Motor neuron (in vitro differentiated cells): Measurements from ENCODE around the gene UBE3C. TPM values are rescaled to one million over a fixed set of nuclear protein-coding genes. Genes with fewer than 3 reads are reported as not detected.
A peak's percentile ranks its signal among the peaks of the same experiment; 100 is the strongest.
"Not testable (repeated sequence)": the region's sequence is repeated elsewhere in the genome, so short reads cannot be mapped to it uniquely, and the experiment has no call there.

Experiments used
- ATAC-seq, 8 experiments: fragments of 200-7000 bp; cut with Tn5 transposase; replicated peaks in 6 of 8; 2 replicates each; pipeline ENCODE4 v1.8.0; 2021; ENCODE audit warnings: mild to moderate bottlenecking in 8 of 8, moderate library complexity in 8 of 8
- H3K27ac ChIP-seq, 2 donors: fragments of 250-450 bp; sonication (Bioruptor Pico); 2 replicates each; pipeline ENCODE4 v1.9.0; 2021; ENCODE audit warnings: antibody characterized with exemption in 2 of 2, mild to moderate bottlenecking in 2 of 2, moderate library complexity in 1 of 2
- H3K4me1 ChIP-seq, 2 donors: fragments of 250-450 bp; sonication (Bioruptor Pico); replicated peaks in 1 of 2; 2 replicates each; pipeline ENCODE4 v1.6.1; 2021; ENCODE audit warnings: antibody characterized with exemption in 2 of 2, mild to moderate bottlenecking in 2 of 2, moderate library complexity in 1 of 2
- H3K4me3 ChIP-seq, 5 donors: fragments of 250-450 bp; sonication (Bioruptor Pico); 2 replicates each; pipeline ENCODE4 v1.9.0; 2021; ENCODE audit warnings: antibody characterized with exemption in 5 of 5, mild to moderate bottlenecking in 5 of 5, moderate library complexity in 4 of 5
- WGBS, 10 experiments: fragments of 450-650 bp; shearing (Covaris generic); methylation state at CpG; one replicate each; pipeline ENCODE4 v1.0.0; 2022; 5-methylcytosine and 5-hydroxymethylcytosine counted together
- in situ Hi-C, 9 experiments: fragments of 400-800 bp; cut with MboI; loops; one replicate each; pipeline ENCODE4 v1.15.0; 2021; ENCODE audit warnings: low sequenced_read_pairs in 9 of 9, low pct_unique_long_range_greater_than_20kb in 2 of 9; ENCODE audit not compliant: unreplicated experiment in 9 of 9
- total RNA-seq, 8 experiments: library from RNA; unstranded; fragments of 300-600 nt; gene quantifications; 2 replicates each; pipeline versions ENCODE4 v1.2.3 to v1.2.4, GENCODE V29; 2022

The UBE3C gene
- total RNA-seq, result 100 to 1,000 TPM in 1 of 8 experiments, 10 to 100 TPM in 7; 21.8 to 111 (median 34.1) TPM

DNA sequence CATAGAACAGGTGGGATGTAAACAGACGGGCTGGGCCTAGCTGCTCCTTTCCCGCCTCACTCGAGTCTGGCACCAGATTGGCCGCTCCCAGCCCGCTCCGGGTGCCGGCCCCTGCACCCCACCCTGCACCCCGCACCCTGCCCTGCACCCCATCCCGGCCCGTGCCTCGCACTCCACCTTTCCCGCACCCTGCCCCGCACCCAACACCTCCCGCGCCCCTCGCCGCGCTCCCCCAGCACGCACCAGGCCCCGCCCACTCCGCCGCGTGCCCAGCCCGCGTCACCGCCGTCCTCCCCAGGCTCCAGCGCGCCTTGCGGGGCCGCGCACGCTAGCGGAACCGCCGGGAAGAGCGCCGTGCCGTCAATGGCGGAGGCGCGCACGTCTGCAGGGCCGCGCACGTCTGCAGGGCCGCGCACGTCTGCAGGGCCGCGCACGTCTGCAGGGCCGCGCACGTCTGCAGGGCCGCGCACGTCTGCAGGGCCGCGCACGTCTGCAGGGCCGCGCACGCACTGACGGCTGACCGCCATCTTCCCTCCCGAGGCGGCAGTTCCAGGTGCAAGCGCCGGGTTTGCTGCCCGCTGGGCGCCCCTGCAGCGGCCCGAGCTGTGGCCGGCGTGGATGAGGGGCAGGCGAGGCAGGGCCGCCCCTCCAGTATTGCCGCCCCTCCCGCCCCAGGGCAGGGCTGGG, at the start of gene UBE3C:
Gene UBE3C, plus strand, starts transcription at position 503 of the 687 bp plus-strand sequence. CDS start 347 bp downstream, outside the sequence.
- in situ Hi-C loops, result loop anchor here in 2 of 9 experiments (25.0 kb wide), 2 partner anchors 101 to 176 kb away; no protein-coding TSS in a partner anchor
- ATAC-seq, result peak; percentile 82 to 91 (median 88)
- peak within 1 kb of the TSS; percentile 91 to 97 for H3K27ac ChIP-seq
- WGBS, 10 experiments, result no CpG with 5 or more reads among the region's 80 CpGs
- H3K4me1 ChIP-seq, result peaks cover 6 to 19% of the 10 kb centered on the region in 2 donors
- peak within 1 kb of the TSS; percentile 64 to 96 (median 70) for H3K4me3 ChIP-seq

DNA sequence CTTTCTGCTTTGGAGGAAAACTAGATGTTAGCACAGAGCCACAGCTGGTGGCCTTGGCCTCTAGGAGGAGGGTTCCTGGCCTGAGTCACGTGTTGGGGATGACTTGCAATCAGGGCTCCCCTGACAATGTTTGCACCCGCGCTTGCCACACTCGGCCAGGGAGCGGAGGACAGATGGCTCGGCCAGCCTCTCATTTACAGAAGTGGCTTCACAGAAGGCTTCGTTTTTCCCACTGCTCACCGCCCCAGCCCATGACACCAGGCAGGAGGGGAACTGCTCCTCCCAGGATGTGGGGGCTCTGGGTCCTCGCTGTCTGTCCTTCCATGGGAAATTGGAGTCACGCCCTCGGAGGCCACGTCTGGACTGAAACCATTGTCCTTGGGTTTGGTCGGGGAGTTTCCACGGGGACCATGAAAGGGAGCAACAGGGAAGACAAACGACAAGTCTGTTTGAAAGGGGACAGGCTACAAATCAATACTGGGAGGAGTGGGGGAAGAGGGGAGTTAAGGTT, 49.6 kb upstream of the UBE3C start:
- ATAC-seq, result peak in 5 of 8 experiments; percentile 88 to 94 (median 91)
- no peak overlapping the region for H3K4me3 ChIP-seq
- 0 to 30% (median 8%) methylated on average over 1 to 9 of the region's 15 CpGs; no CpG with 5 or more reads in 2 of the 10 experiments for WGBS, 10 experiments
- peak overlapping the region; percentile 14 to 39 for H3K27ac ChIP-seq
- in situ Hi-C loops, result no loop called here
- peaks cover 11 to 16% of the 10 kb centered on the region in 2 donors for H3K4me1 ChIP-seq

DNA sequence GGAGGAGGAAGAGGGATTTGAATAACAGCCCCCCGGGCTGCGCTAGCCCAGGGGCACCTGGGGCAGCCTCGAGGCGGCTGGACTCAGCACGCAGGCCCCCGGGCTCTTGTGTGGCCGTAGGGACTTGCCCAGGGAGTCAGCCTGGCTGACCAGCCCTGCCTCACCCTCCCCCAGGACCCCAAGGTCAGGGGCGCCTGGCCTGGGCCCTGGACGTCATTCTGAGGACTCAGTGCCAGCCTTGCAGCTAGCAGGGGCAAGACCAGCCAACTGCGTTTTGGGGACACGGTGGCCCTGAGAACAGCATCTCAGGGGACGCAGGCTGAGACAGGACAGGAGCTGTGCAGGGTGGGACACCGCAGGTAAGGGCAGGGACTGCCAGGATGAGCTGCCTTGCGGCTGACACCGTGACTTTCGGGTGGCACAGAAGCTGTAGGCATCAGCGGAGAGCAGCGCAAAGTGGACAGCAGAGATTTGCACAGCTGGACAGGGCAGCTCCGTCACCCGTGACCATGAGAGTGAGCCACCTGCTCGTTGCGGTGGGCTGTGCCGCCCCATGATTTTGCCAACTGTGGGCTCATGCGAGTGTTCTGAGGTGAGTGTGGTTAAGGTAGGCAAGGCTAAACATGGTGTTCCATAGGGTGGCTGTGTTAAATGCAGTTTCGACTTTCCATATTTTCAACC, 48.1 kb upstream of the UBE3C start:
- Histone ChIP-seq H3K4me1 (peaks cover 11 to 16% of the 10 kb centered on the region in 2 donors), H3K27ac (no peak overlapping the region), H3K4me3 (no peak overlapping the region)
- in situ Hi-C loops, result no loop called here
- 40 to 100% (median 74%) methylated on average over 1 to 10 of the region's 25 CpGs; no CpG with 5 or more reads in 2 of the 10 experiments for WGBS, 10 experiments
- no peak for ATAC-seq

DNA sequence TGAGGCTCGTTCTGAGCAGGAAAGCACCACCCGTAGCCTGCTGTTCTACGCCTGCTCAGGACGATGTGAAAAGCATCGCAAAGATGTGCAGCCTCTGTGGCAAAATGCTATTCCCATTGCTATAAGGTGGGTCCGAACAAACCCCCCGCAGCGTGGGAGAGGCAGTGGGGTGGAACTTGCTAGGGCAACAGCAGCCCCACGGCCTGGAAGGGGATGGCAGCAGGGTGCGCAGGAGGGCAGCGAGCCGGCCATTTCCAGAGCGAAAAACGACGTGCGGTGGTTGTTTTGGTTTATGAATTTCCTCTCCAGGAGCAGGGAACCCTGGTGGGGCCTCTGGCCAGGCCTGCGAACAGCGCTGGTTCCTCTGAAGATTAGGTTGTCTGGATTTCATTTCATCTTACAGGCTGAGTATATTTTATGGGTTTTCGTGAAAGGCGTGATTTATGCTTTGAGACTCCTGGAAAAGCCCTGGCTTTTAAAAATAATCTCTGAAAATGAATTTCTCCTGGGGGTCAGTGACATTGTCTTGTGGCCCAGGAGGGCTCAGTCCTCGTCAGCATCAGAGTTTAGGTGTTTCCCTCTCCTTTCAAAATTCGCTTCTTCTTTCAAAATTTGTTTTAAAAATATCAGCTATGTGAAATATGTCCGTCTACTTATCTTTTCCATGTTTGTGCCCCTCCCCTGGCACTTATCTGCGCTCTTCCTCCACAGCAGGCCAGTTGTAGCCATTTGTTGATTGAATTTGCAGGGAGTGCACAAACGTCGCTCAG, 42.3 kb upstream of the UBE3C start:
- ATAC-seq, result peak; percentile 39 to 83 (median 50)
- 3 to 94% (median 60%) methylated on average over 1 to 17 of the region's 26 CpGs; no CpG with 5 or more reads in 1 of the 10 experiments for WGBS, 10 experiments
- no peak overlapping the region for H3K4me3 ChIP-seq
- in situ Hi-C loops, result no loop called here
- H3K4me1 ChIP-seq, result peaks cover 0 to 12% of the 10 kb centered on the region in 2 donors
- H3K27ac ChIP-seq, result peak overlapping the region in 1 of 2 donors; percentile 80

DNA sequence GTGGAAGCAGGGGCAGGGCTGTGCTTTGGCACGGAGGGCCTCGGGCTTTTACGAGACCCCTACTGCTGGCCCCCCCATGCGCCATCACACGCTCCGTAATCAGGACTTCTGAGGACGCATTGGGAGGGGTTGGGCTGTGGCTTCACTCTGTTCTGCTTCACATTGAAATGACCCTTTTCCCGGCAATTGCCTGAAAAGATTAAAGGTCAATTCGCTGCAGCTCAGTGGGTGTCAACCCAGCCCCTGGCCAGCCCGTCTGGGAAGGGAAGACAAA, 41.7 kb upstream of the UBE3C start:
- H3K4me3 ChIP-seq, result no peak overlapping the region
- no peak overlapping the region for H3K27ac ChIP-seq
- peak in 2 of 8 experiments; percentile 22 to 46 for ATAC-seq
- 0 to 43% (median 21%) methylated on average over 1 to 7 of the region's 10 CpGs; no CpG with 5 or more reads in 4 of the 10 experiments for WGBS, 10 experiments
- in situ Hi-C loops, result no loop called here
- H3K4me1 ChIP-seq, result peaks cover 0 to 12% of the 10 kb centered on the region in 2 donors

DNA sequence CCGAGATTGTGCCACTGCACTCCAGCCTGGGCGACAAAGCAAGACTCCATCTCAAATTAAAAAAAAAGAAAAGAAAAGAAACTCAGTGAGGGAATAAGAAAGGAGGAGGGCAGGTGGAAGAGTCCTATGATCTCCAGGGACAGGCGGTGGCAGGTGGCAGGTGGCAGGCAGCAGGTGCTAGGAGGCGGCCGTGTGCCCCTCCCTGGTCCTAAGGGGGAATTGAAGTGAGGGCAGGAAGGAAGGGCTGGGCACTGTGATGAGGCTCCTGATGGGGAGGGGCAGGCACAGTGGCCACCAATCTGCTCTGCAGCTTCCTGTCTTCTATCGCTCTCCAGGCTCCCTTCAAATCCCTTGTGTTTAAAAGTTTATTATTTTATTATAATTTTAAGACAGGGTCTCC, 41.2 kb upstream of the UBE3C start:
- 38 to 100% (median 54%) methylated on average over 1 to 4 of the region's 6 CpGs; no CpG with 5 or more reads in 3 of the 10 experiments for WGBS, 10 experiments

DNA sequence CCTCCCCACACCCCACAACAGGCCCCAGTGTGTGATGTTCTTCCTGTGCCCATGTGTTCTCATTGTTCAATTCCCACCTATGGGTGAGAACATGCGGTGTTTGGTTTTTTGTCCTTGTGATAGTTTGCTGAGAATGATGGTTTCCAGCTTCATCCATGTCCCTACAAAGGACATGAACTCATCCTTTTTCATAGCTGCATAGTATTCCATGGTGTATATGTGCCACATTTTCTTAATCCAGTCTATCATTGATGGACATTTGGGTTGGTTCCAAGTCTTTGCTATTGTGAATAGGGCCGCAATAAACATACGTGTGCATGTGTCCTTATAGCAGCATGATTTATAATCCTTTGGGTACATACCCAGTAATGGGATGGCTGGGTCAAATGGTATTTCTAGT, 38.7 kb upstream of the UBE3C start:
- ATAC-seq, H3K4me3 ChIP-seq, H3K27ac ChIP-seq, in situ Hi-C loops: not testable (repeated sequence)
- H3K4me1 ChIP-seq, result peaks cover 0 to 12% of the 10 kb centered on the region in 2 donors
- WGBS, 10 experiments, result no CpG with 5 or more reads among the region's 3 CpGs

More for the DNA sequence above, 41.2 kb upstream of the UBE3C start:
- in situ Hi-C loops, result no loop called here
- ATAC-seq, result no peak
- H3K4me1 ChIP-seq, result peaks cover 0 to 12% of the 10 kb centered on the region in 2 donors
- no peak overlapping the region for H3K4me3 ChIP-seq
- H3K27ac ChIP-seq, result no peak overlapping the region

DNA sequence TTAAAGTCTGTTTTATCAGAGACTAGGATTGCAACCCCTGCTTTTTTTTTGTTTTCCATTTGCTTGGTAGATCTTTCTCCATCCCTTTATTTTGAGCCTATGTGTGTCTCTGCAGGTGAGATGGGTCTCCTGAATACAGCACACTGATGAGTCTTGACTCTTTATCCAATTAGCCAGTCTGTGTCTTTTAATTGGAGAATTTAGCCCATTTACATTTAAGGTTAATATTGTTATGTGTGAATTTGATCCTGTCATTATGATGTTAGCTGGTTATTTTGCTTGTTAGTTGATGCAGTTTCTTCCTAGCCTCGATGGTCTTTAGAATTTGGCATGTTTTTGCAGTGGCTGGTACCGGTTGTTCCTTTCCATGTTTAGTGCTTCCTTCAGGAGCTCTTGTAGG, 35.1 kb upstream of the UBE3C start:
- ATAC-seq, H3K27ac ChIP-seq, in situ Hi-C loops, H3K4me3 ChIP-seq, H3K4me1 ChIP-seq: not testable (repeated sequence)
- no CpG with 5 or more reads among the region's 2 CpGs for WGBS, 10 experiments

DNA sequence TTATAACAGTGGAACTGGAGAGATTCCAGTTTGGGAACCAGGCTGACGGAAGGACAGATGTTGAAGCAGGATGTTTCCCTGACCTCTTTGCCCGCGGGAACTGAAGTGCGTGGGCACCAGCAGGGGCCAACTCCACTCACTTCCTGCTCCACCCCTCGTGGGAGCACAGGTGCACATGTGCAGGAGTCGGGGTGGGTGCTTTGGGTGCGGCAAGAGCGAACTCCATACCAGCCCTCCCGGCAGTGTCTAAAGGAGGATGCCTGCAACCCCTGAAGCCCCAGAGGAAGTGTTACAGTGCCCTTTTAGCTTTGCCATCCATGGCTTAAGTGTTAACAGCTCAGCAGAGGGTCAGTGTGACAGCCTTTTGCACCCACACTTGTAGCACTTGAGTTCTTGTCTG, 27.4 kb upstream of the UBE3C start:
- ATAC-seq, result no peak
- H3K27ac ChIP-seq, result no peak overlapping the region
- H3K4me3 ChIP-seq, result no peak overlapping the region
- 27 to 100% (median 63%) methylated on average over 2 to 7 of the region's 9 CpGs; no CpG with 5 or more reads in 3 of the 10 experiments for WGBS, 10 experiments
- H3K4me1 ChIP-seq, result no peaks in the 10 kb centered on the region
- in situ Hi-C loops, result no loop called here

DNA sequence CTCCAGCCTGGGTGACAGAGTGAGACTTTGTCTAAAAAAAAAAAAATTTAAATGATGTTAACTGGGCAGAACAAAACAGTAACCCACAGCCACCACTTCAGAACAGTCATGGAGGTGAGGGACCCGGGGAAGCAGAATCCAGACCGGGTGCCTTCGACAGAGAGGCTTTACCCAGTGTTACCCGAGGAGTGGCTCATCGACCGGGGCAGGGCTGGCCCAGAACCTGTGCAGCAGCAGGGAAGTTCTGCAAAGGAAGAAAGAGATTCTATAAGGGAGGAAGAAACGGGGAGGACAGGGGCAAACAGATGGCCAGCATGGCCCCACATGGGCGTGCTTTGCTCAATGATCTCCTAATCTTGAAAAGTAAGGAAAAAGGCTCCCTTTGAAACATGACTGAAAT, 26.0 kb upstream of the UBE3C start:
- Histone ChIP-seq H3K27ac (no peak overlapping the region), H3K4me1 (no peaks in the 10 kb centered on the region), H3K4me3 (no peak overlapping the region)
- no peak for ATAC-seq
- 25 to 92% (median 60%) methylated on average over 1 to 8 of the region's 8 CpGs; no CpG with 5 or more reads in 1 of the 10 experiments for WGBS, 10 experiments
- in situ Hi-C loops, result no loop called here

DNA sequence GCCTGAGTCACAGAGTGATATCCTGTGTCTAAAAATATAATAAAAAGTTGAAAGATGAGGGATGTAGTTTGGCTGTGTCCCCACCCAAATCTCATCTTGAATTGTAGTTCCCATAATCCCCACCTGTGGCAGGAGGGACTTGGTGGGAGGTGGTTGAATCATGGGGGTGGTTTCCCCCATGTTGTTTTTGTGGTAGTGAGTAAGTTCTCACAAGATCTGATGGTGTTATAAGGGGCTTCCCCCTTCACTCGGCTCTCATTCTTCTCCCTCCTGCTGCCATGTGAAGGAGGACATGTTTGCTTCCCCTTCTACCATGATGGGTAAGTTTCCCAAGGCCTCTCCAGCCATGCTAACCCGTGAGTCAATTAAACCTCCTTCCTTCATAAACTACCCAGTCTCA, 25.1 kb upstream of the UBE3C start:
- H3K4me1 ChIP-seq, result no peaks in the 10 kb centered on the region
- no peak for ATAC-seq
- H3K4me3 ChIP-seq, result no peak overlapping the region
- no peak overlapping the region for H3K27ac ChIP-seq
- 0 to 80% (median 60%) methylated on average over 1 of the region's 2 CpGs; no CpG with 5 or more reads in 3 of the 10 experiments for WGBS, 10 experiments
- in situ Hi-C loops, result no loop called here

DNA sequence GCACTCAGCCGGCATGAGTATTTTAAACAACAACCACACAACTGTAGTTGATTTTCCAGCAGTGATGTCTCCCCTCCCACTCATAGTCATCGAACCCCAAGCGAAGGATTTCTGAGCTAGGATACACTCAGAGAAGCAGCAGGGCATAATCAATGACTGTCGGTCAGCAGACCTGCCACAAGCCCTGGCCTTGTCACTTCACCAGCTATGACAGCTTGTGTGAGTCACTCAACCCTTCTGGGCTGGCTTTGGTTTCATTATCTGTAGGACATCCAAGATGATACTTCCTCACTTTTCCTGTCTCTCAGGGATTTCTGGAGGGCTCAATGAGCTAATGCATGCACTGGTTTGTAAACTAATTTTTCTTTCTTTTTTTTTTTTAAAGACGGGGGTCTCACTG, 22.0 kb upstream of the UBE3C start:
- Histone ChIP-seq H3K4me3 (no peak overlapping the region), H3K27ac (no peak overlapping the region), H3K4me1 (no peaks in the 10 kb centered on the region)
- in situ Hi-C loops, result no loop called here
- WGBS, 10 experiments, result 33 to 94% (median 82%) methylated on average over 1 to 4 of the region's 5 CpGs; no CpG with 5 or more reads in 5 of the 10 experiments
- ATAC-seq, result no peak

DNA sequence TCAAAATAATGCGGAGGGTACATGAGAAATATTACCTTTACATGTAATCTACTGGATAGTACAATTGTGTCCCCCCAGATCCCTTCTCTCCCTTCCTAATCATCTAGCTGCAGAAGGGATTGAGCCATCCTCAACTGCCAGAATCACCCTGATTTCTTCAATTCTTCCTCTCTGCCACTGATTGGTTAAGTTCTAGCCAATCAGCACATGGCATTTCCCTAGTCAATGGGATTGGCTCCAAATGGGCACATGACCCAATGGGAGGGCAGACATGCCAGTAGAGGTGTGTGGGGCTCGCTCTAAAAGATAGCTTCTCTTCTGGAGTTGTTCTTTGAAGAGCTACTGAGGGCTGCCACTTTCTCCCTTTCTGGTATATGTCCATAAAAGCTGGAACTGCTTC, 20.9 kb upstream of the UBE3C start:
- in situ Hi-C loops, result no loop called here
- Histone ChIP-seq H3K27ac (no peak overlapping the region), H3K4me1 (peaks cover 0 to 3% of the 10 kb centered on the region in 2 donors), H3K4me3 (no peak overlapping the region)
- 50 to 100% (median 100%) methylated on average over 1 to 2 of the region's 2 CpGs; no CpG with 5 or more reads in 5 of the 10 experiments for WGBS, 10 experiments
- ATAC-seq, result no peak
